ENCODE data around the gene ACP2. TPM values are rescaled to one million over a fixed set of nuclear protein-coding genes. Genes with fewer than 3 reads are reported as not detected.
"Not testable (repeated sequence)": the region's sequence is repeated elsewhere in the genome, so short reads cannot be mapped to it uniquely, and the experiment has no call there.

ACP2 gene
- total and polyA plus RNA-seq, 5 donors from 2014 or later, result 16.3 to 27.7 (median 17.8) TPM

- H3K4me3 ChIP-seq (ENCODE audit: low read depth, low read length); H3K27me3 ChIP-seq (ENCODE audit: control insufficient read depth, insufficient read depth, low read length); H3K36me3 Mint-ChIP-seq; H3K27me3 Mint-ChIP-seq; H3K9me3 Mint-ChIP-seq; H3K27ac Mint-ChIP-seq; H3K27ac ChIP-seq (ENCODE audit: insufficient read depth, low read length, poor library complexity, severe bottlenecking); H3K4me1 ChIP-seq (ENCODE audit: control insufficient read depth, insufficient read depth, low read length, poor library complexity, severe bottlenecking); H3K9me3 ChIP-seq (ENCODE audit: control insufficient read depth in 2 of 2, low read length in 2 of 2); H3K4me3 Mint-ChIP-seq; DNase-seq; H3K4me1 Mint-ChIP-seq; H3K36me3 ChIP-seq (ENCODE audit: control insufficient read depth, insufficient read depth, low read length); ATAC-seq (ENCODE audit: low read depth in 2 of 2): not testable (repeated sequence)
These were observed 40.5 kb downstream of the ACP2 start for GRCh38 chr11:47208008-47208552.

DNA sequence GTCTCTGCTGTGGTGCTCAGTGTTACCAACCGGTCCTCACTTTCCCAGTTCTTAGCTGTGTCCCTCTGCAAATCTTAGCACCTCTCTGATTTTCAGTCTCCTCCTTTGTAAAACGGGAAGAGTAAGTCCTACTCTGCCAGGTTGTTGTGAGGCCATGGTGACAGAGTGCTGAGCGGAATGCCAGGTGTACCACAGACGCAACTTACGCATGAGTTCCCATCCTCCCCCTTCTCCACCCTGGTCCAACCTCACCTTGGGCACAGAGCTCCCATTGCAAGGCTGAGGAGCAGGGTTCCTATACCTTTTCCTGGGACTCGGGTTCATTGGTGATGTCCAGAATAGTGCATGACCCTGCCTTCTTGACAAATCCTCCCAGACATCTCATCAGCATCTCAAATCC lies 41.2 kb downstream of the ACP2 start:
- Mint-ChIP-seq H3K27ac (peak overlapping the region in 1 of 3 donors; percentile 4), H3K36me3 (no peaks in the 10 kb centered on the region), H3K27me3 (peaks cover 10% of the 10 kb centered on the region), H3K4me1 (no peaks in the 10 kb centered on the region), H3K4me3 (no peak overlapping the region), H3K9me3 (no peaks in the 10 kb centered on the region)
- no peak overlapping the region for H3K4me3 ChIP-seq (ENCODE audit: low read depth, low read length)
- no peak overlapping the region for H3K27ac ChIP-seq (ENCODE audit: insufficient read depth, low read length, poor library complexity, severe bottlenecking)
- no peaks in the 10 kb centered on the region for H3K9me3 ChIP-seq (ENCODE audit: control insufficient read depth in 2 of 2, low read length in 2 of 2)
- no peaks in the 10 kb centered on the region for H3K36me3 ChIP-seq (ENCODE audit: control insufficient read depth, insufficient read depth, low read length)
- ATAC-seq (ENCODE audit: low read depth in 2 of 2) (no peak), DNase-seq (no peak)
- no peaks in the 10 kb centered on the region for H3K4me1 ChIP-seq (ENCODE audit: control insufficient read depth, insufficient read depth, low read length, poor library complexity, severe bottlenecking)
- no peaks in the 10 kb centered on the region for H3K27me3 ChIP-seq (ENCODE audit: control insufficient read depth, insufficient read depth, low read length)

- not testable (repeated sequence) for H3K36me3 Mint-ChIP-seq; H3K27ac Mint-ChIP-seq; H3K36me3 ChIP-seq (ENCODE audit: control insufficient read depth, insufficient read depth, low read length); H3K4me1 Mint-ChIP-seq; H3K4me3 Mint-ChIP-seq; H3K27me3 Mint-ChIP-seq; H3K9me3 Mint-ChIP-seq; H3K4me1 ChIP-seq (ENCODE audit: control insufficient read depth, insufficient read depth, low read length, poor library complexity, severe bottlenecking); DNase-seq; H3K9me3 ChIP-seq (ENCODE audit: control insufficient read depth in 2 of 2, low read length in 2 of 2); H3K27me3 ChIP-seq (ENCODE audit: control insufficient read depth, insufficient read depth, low read length); H3K4me3 ChIP-seq (ENCODE audit: low read depth, low read length); ATAC-seq (ENCODE audit: low read depth in 2 of 2); H3K27ac ChIP-seq (ENCODE audit: insufficient read depth, low read length, poor library complexity, severe bottlenecking)
These were observed 42.0 kb downstream of the ACP2 start for GRCh38 chr11:47206577-47206976.

- Histone ChIP-seq H3K27me3 (ENCODE audit: control insufficient read depth, insufficient read depth, low read length) (no peaks in the 10 kb centered on the region), H3K27ac (ENCODE audit: insufficient read depth, low read length, poor library complexity, severe bottlenecking) (no peak overlapping the region), H3K4me3 (ENCODE audit: low read depth, low read length) (no peak overlapping the region), H3K4me1 (ENCODE audit: control insufficient read depth, insufficient read depth, low read length, poor library complexity, severe bottlenecking) (no peaks in the 10 kb centered on the region), H3K36me3 (ENCODE audit: control insufficient read depth, insufficient read depth, low read length) (no peaks in the 10 kb centered on the region), H3K9me3 (ENCODE audit: control insufficient read depth in 2 of 2, low read length in 2 of 2) (no peaks in the 10 kb centered on the region)
- H3K27ac Mint-ChIP-seq, result no peak overlapping the region
- H3K9me3 Mint-ChIP-seq, result no peaks in the 10 kb centered on the region
- no peak overlapping the region for H3K4me3 Mint-ChIP-seq
- ATAC-seq (ENCODE audit: low read depth in 2 of 2), result no peak
- DNase-seq, result no peak
- H3K4me1 Mint-ChIP-seq, result no peaks in the 10 kb centered on the region
- no peaks in the 10 kb centered on the region for H3K36me3 Mint-ChIP-seq
- H3K27me3 Mint-ChIP-seq, result peaks cover 14% of the 10 kb centered on the region
These were observed 44.0 kb downstream of the ACP2 start for GRCh38 chr11:47204637-47204989.

DNA sequence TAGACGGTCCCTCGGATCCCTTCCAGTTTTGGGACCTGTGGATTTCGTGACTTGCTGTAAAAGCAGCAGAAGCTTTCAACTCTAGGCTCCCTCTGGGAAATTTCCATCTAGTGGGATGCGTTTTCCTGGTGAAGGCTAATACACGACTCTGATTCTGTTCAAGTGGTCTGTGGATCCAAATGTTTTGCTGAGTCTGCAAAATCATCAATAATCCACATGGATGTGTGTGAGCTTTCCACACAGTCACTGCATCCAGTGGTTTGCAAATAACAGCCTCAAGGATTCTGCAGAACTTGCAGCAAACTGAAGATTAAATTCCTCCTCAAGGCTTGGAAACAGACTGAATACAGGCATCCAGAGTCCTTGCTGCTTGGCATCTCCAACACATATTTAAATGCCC lies 46.0 kb downstream of the ACP2 start:
- H3K9me3 Mint-ChIP-seq, result no peaks in the 10 kb centered on the region
- H3K9me3 ChIP-seq (ENCODE audit: control insufficient read depth in 2 of 2, low read length in 2 of 2), result no peaks in the 10 kb centered on the region
- ATAC-seq (ENCODE audit: low read depth in 2 of 2), result no peak
- no peak overlapping the region for H3K27ac Mint-ChIP-seq
- DNase-seq, result no peak
- no peak overlapping the region for H3K27ac ChIP-seq (ENCODE audit: insufficient read depth, low read length, poor library complexity, severe bottlenecking)
- H3K4me1 Mint-ChIP-seq, result no peaks in the 10 kb centered on the region
- H3K4me3 Mint-ChIP-seq, result no peak overlapping the region
- no peaks in the 10 kb centered on the region for H3K27me3 ChIP-seq (ENCODE audit: control insufficient read depth, insufficient read depth, low read length)
- no peaks in the 10 kb centered on the region for H3K36me3 Mint-ChIP-seq
- no peak overlapping the region for H3K4me3 ChIP-seq (ENCODE audit: low read depth, low read length)
- H3K36me3 ChIP-seq (ENCODE audit: control insufficient read depth, insufficient read depth, low read length), result no peaks in the 10 kb centered on the region
- H3K4me1 ChIP-seq (ENCODE audit: control insufficient read depth, insufficient read depth, low read length, poor library complexity, severe bottlenecking), result no peaks in the 10 kb centered on the region
- H3K27me3 Mint-ChIP-seq, result peaks cover 20% of the 10 kb centered on the region

DNA sequence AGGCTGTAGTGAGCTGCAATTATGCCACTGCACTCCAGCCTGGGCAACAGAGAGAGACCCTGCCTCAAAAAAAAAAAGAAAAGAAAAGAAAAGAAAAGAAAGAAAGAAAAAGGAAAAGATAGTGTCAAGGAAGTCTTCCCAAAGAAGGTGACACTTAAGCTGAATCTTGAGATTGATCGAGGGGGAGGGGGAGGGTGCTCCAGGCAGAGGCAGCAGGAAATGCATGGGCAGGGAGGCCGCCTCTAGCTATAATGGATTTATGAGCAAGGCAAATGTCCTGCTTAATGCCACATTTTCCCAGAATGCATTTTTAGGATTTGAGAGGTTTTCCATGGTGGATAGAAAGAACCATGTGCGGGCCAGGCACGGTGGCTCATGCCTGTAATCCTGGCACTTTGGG lies 47.6 kb downstream of the ACP2 start:
- DNase-seq (no peak), ATAC-seq (ENCODE audit: low read depth in 2 of 2) (no peak)
- Mint-ChIP-seq H3K27ac (no peak overlapping the region), H3K27me3 (peaks cover 22% of the 10 kb centered on the region), H3K9me3 (no peaks in the 10 kb centered on the region), H3K36me3 (no peaks in the 10 kb centered on the region), H3K4me1 (no peaks in the 10 kb centered on the region), H3K4me3 (no peak overlapping the region)
- Histone ChIP-seq H3K36me3 (ENCODE audit: control insufficient read depth, insufficient read depth, low read length) (no peaks in the 10 kb centered on the region), H3K4me1 (ENCODE audit: control insufficient read depth, insufficient read depth, low read length, poor library complexity, severe bottlenecking) (no peaks in the 10 kb centered on the region), H3K9me3 (ENCODE audit: control insufficient read depth in 2 of 2, low read length in 2 of 2) (no peaks in the 10 kb centered on the region), H3K27ac (ENCODE audit: insufficient read depth, low read length, poor library complexity, severe bottlenecking) (no peak overlapping the region), H3K4me3 (ENCODE audit: low read depth, low read length) (no peak overlapping the region), H3K27me3 (ENCODE audit: control insufficient read depth, insufficient read depth, low read length) (no peaks in the 10 kb centered on the region)

DNA sequence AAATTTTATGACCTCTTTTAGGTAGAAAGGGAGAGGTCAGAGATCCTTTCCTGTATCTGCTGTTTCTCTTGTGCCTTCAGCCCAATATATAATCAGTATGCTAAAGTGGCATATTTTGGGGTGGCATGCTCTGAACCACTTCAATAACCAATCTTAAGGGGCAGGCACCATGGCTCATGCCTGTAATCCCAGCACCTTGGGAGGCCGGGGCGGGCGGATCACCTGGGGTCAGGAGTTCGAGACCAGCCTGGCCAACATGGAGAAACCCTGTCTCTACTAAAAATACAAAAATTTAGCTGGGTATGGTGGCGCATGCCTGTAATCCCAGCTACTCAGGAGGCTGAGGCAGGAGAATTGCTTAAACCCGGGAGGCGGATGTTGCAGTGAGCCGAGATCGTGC lies 50.5 kb downstream of the ACP2 start:
- not testable (repeated sequence) for ATAC-seq (ENCODE audit: low read depth in 2 of 2)

DNA sequence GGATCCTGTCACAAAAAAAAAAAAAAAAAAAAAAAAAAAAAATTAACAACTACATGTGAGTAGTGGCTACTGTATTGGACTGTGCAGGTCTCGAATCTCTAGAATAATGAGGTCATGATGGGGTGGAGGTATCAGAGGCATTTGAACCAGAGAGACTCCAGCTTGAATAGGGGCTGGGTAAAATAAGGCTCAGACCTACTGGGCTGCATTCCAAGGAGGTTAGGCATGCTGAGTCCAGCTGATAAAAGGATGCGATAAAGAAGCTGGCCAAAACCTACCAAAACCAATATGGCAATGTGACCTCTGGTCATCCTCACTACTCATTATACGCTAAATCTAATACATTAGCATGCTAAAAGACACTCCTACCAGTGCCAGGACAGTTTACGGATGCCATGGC lies 56.5 kb downstream of the ACP2 start:
- no peak overlapping the region for H3K27ac ChIP-seq (ENCODE audit: insufficient read depth, low read length, poor library complexity, severe bottlenecking)
- Mint-ChIP-seq H3K36me3 (no peaks in the 10 kb centered on the region), H3K4me1 (peaks cover 0 to 4% (median under 1%) of the 10 kb centered on the region in 4 donors), H3K27me3 (peaks cover 37% of the 10 kb centered on the region), H3K9me3 (no peaks in the 10 kb centered on the region), H3K27ac (no peak overlapping the region), H3K4me3 (no peak overlapping the region)
- H3K27me3 ChIP-seq (ENCODE audit: control insufficient read depth, insufficient read depth, low read length), result peaks cover 13% of the 10 kb centered on the region
- H3K36me3 ChIP-seq (ENCODE audit: control insufficient read depth, insufficient read depth, low read length), result no peaks in the 10 kb centered on the region
- peaks cover 5% of the 10 kb centered on the region for H3K4me1 ChIP-seq (ENCODE audit: control insufficient read depth, insufficient read depth, low read length, poor library complexity, severe bottlenecking)
- DNase-seq (no peak), ATAC-seq (ENCODE audit: low read depth in 2 of 2) (no peak)
- no peaks in the 10 kb centered on the region for H3K9me3 ChIP-seq (ENCODE audit: control insufficient read depth in 2 of 2, low read length in 2 of 2)
- no peak overlapping the region for H3K4me3 ChIP-seq (ENCODE audit: low read depth, low read length)

More for the DNA sequence above, 50.5 kb downstream of the ACP2 start:
- H3K9me3 ChIP-seq (ENCODE audit: control insufficient read depth in 2 of 2, low read length in 2 of 2); H3K4me3 ChIP-seq (ENCODE audit: low read depth, low read length); DNase-seq; H3K4me3 Mint-ChIP-seq; H3K36me3 ChIP-seq (ENCODE audit: control insufficient read depth, insufficient read depth, low read length); H3K27ac Mint-ChIP-seq; H3K36me3 Mint-ChIP-seq; H3K4me1 ChIP-seq (ENCODE audit: control insufficient read depth, insufficient read depth, low read length, poor library complexity, severe bottlenecking); H3K27me3 ChIP-seq (ENCODE audit: control insufficient read depth, insufficient read depth, low read length); H3K4me1 Mint-ChIP-seq; H3K27ac ChIP-seq (ENCODE audit: insufficient read depth, low read length, poor library complexity, severe bottlenecking); H3K9me3 Mint-ChIP-seq: not testable (repeated sequence)
- H3K27me3 Mint-ChIP-seq, result peaks cover 27% of the 10 kb centered on the region

All from CD4-positive, CD25-positive, alpha-beta regulatory T cell (primary cell).